Skin of body (tissue), 2 donors: ENCODE results near the gene LAMA3. TPM values are rescaled to one million over a fixed set of nuclear protein-coding genes. Genes with fewer than 3 reads are reported as not detected.
A peak's percentile ranks its signal among the peaks of the same experiment; 100 is the strongest.

Experiments used
- DNase-seq: peaks from one replicate; lab custom pipeline; 2025; lab: John Stamatoyannopoulos, UW
- total RNA-seq: library from RNA; depleted of rRNA; stranded (reverse); fragments of >200 nt; gene quantifications from one replicate; pipeline ENCODE4 v1.2.3, GENCODE V29; 2014

LAMA3 gene
- total RNA-seq, 1 donor from 2014 or later = 60.6 TPM

DNA sequence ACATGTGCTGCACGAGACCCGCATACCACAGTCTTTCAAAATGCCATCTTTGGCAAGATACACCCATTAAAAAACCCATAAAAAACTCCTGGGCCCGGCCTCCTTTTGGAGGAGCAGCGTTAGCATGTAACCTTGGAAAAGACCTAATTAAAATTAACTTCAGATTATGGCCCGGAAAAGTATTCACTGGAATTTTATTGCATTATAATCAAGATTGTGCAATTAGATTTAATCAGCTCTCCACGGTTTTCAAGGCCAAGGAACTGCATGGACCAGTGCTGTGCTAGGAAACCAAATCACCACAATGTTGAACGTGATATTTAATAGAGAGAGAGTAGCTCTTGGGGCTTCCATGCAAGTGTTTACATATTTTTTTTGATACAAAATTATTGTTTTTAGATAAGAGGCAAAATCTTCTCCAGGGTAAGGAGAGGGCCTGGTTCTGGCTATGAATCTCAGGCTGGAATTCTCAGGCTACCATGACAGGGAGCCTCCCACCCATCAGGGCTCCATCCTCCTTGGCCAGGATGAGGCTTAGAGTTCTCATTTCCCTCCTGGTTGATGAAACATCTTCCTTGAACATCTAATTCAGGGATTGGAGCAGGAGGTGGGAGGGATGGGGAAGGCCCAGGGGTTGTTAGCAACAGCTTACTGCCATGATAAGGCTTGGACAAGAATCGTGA, 243.3 kb downstream of the LAMA3 start:
- DNase-seq = no peak

GRCh38 chr18:23933407-23933806, 244.2 kb downstream of the LAMA3 start:
- no peak for DNase-seq

DNA sequence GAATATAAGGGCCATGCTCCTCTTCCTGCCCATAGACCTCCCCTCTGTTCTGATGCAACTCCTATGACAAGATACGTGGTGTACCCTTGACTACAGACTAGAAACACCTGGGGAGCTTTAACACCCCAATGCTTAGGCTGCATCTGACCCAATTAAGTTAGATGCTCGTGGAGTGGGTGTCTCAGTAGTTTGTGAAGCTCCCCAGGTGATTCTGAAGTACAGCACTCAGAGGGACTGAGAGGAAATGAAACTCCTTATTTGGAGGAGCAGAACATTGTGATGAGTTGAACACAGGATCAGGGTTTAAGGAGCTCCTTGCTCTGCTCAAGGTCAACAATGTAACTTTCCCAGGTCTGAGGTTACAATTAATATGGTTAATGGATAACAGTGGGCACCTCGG, 245.0 kb downstream of the LAMA3 start:
- no peak for DNase-seq

DNA sequence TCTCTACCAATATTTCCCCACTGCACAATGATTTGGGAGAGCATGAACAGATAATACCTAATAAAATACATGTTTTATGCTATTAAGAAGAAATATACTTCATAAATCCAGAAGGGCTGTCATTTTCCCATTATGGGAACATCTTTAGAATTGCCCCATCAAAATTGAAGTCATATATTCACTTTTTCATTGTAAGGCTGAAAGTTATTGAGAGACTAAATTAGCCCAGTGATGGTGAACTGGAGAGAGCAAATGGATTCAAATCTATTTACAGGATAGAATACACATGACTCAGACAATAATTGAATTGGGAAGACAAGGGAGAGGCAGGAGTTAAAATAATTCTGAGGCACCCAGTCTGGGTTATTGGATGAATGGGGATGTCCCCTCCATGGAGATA, 245.6 kb downstream of the LAMA3 start:
- no peak for DNase-seq

GRCh38 chr18:23935804-23936203, 246.6 kb downstream of the LAMA3 start:
- DNase-seq = no peak

GRCh38 chr18:23936381-23936958, 247.2 kb downstream of the LAMA3 start:
- DNase-seq = no peak

GRCh38 chr18:23938043-23938756, 248.9 kb downstream of the LAMA3 start:
- DNase-seq = no peak

DNA sequence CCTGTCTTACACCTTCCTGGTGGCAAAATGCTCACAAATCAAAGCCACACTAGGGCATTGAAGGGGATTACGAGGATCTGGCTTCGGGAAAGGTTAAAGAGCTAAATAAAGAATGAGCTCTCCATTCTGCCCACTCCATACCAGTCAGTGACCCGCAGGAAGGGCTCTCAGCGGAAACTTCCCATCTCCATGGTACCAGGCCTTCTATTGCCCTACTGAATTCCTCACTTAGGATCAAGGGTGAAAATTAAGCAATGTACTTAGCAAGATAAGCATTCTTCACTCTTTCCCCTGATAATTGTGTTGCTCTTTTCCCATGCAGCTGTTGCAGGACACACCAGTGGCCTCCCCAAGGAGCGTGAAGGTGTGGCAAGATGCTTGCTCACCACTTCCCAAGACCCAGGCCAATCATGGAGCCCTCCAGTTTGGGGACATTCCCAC, 249.7 kb downstream of the LAMA3 start:
- no peak for DNase-seq

DNA sequence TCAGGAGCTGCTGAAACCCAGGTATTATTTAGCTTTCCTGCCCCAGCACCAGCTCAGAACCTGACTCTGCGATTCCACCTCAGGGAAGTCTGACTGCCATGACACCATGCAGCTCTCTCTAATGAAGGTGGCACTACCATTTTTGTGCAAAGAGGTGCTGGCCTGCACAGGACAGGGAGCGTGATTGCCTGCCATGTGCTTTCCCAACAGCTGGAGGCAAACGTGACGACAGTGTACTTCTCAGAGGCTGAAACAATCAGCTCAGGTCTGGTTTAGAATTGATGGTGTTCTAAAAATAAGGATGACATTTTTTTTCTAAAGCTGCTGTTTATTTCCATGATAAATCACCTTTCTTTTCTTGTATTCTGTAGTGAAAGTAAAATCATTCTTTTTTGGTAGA, 250.1 kb downstream of the LAMA3 start:
- no peak for DNase-seq

DNA sequence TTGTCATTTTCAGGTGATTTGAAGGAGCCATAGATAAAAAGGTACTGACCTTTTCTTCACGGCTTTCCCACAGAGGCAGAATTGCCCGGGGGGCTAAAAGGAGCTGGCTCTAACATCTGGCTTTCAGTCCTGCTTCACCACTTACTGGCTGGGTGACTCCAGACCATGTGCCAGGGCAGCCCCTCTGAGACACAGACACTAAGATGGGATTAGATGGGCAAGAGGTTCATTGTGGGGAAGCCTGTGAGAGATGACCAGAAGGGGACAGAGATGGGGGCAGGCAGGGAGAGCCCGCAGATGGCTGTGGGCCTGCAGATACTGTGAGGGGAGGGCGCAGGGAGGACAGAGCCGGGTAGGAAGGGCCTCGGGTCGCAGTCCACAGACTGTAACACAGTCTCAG, 250.6 kb downstream of the LAMA3 start:
- no peak for DNase-seq

- DNase-seq = peak; percentile 61
Observed at GRCh38 chr18:23941791-23942190, 252.5 kb downstream of the LAMA3 start.

- no peak for DNase-seq
Observed at GRCh38 chr18:23943104-23943503, 253.9 kb downstream of the LAMA3 start.

DNA sequence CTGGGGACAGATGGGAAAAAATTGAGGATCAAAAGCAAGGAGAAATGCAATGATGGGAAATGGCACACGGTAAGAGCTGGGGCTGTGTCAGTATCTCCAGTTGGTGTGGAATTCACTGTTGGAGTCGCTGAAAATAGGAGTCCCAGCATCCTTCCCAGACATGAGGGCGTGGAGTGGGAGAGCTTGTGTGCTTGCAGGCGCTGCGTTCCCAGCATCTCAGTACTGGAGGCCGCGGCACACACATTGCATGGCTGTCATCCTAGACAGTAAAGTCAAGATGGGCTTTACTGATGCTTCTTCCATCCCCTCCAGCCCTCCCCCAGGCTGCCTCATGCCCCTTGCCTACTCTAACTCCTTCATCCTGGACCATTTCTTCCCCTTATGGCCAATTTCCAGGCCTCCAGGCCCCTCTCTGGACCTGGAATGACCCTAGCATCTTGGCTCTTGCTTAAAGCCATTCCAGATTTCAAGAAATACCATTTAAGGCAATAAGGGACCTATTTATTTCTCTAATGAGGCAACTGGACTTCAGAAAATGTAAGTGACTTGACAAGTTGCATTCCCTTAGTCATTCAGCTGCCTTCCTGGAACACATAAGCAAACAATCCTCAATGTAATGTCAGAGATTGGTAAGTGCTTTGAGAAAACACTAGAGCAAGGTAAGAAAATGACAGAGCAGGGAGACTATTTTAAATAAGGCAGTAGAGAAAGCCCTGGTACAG, 254.8 kb downstream of the LAMA3 start:
- no peak for DNase-seq

GRCh38 chr18:23945416-23946079, 256.3 kb downstream of the LAMA3 start:
- no peak for DNase-seq

GRCh38 chr18:23949863-23950262, 260.6 kb downstream of the LAMA3 start:
- no peak for DNase-seq

DNA sequence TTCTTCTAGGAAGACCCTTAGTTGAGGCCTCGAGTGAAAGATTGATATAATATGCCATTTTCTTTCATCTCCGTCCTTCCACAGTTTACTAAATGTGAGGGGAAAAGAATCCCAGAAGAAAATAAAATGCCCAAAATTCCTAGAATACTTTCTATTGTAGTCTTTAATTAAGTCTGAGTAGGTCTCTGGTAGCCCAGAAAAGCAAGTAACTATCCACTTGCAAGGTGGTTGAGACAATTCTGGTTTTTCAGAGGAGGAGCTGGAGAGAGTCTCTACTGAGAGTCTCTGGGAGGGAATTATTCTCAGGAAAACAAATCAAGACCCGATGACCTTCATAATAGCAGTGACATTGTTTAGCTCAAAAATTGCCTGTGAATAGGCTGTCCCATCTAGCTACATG, 261.4 kb downstream of the LAMA3 start:
- DNase-seq = no peak

DNA sequence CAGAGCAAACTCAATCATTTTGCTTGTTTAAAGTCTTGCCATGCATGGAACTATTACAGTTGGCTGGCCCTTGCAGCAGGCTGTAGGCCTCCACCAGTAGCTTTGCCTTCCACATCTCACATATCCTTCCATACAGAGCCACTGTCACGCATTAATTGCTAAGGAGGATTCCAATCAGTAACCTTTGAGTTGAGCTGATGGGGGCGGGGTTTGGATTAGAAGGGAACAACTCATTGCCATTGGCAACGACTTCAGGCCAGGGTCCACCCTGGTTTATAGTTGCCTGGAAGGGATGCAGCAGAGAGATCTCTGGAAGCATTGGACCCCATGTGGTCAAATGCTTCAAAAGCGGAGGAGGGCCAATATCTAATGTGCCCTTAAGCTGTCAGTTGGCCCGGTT, 262.0 kb downstream of the LAMA3 start:
- no peak for DNase-seq

- DNase-seq = no peak
Observed at GRCh38 chr18:23953984-23954383, 264.7 kb downstream of the LAMA3 start.

DNA sequence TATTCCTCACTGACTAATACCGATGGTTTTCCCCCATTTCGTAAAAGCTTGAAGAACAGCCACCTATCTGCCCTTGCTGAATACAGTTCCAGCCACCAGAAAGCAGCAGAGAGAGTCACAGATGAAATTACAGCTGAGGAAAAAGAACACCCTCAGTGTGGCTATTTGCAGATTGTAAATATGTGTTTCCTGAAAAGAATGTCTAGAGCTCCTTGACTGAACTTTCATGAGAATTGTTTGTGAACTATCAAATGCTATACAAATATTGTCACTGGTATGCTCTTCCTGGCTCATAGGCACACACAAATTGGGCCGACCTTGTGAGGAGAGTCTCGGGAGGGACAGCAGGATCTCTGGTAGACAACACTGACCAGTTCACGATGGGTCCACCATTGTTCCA, 267.2 kb downstream of the LAMA3 start:
- DNase-seq = no peak

GRCh38 chr18:23958036-23958435, 268.8 kb downstream of the LAMA3 start:
- no peak for DNase-seq

GRCh38 chr18:23963443-23964165, 274.4 kb downstream of the LAMA3 start:
- DNase-seq = no peak
